HG02973 (cell line): ENCODE measurements around the gene APP.

Source experiments
- ATAC-seq: cut with Tn5 transposase; IDR thresholded peaks from one replicate; pipeline ENCODE4 v1.9.1; 2021; ENCODE audit warnings: moderate library complexity; ENCODE audit not compliant: unreplicated experiment

Gene APP

GRCh38 chr21:26170471-26171257 is at the start of gene APP:
APP (minus strand) TSS chr21:26170770; CDS start chr21:26170620, 150 bp downstream.
- peak; percentile 72 for ATAC-seq

DNA sequence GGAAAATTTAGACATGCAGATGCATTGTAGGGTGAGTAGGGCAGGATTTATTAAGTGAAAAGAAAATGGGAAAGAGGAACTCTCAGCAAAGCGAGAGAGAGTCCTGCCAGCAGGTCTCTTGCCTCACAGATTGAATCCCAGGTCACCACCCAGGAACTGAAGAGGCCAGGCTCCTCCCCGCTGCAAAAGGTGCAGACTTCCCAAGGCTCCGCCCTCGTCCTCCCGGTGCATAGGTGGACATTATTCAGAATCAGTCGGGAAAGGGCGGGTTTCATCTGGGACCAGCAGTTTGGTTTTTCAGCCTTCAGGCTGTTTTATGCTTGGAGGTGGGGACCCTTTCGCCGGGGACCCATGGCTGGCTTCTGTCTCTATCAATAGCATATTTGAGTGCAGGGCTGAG is 41.6 kb upstream of the APP start:
- ATAC-seq, result no peak

DNA sequence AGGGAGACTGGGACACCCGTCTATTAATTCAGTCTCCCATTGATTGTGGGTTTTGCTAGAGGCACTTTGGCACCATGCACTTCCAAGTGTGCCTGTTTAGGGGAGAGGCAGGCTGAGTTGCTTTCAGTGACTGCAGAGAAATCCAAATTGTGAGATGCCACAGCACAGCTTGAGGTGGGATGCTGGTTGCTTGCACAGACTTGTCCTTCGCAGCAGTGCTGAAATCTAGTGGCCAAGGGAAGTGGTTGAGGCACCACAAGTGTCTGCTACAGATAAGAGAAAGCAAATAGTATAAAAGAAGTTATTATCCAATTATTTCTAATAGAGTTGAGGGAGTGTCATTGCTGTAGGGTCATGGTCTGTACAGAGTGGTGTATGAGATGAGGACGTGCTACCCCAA is 40.0 kb upstream of the APP start:
- ATAC-seq, result no peak

DNA sequence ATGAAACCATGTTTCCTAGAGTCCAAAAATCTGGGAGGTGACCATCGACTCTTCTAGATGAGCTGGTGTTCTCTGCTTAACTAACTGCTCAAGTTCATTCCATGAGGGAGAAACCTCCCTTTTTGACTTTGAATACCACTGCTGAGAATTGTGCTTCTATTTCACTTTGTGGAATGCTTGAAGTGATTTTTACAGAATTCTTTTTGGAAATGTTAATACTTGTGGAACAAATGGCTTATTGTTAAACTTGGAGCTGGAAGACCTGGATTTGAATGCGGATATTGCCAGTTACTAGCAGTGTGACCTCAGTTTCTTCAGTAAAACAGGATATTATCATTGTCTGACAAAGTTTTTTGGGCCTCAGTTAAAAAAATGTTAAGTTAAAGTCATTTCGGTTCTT is 36.5 kb upstream of the APP start:
- no peak for ATAC-seq

DNA sequence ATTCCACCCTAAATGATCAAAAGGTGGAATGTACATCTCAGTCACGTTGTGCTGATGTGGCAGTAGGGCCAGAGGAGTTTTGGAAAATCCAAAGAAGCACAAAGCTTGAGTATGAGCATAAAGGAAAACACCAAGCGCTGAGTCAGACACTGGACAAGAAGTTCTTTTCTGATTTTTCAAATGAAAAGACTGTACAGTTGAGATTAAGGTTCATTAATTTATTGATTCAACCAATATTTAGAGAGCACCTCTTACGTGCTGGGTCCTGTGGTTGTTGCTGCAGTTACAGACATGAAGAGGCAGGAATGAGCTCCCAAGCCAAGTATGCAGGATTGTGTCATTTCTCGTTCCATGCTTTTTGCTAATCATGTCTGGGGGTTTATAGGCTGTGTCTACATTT is 28.9 kb upstream of the APP start:
- no peak for ATAC-seq

DNA sequence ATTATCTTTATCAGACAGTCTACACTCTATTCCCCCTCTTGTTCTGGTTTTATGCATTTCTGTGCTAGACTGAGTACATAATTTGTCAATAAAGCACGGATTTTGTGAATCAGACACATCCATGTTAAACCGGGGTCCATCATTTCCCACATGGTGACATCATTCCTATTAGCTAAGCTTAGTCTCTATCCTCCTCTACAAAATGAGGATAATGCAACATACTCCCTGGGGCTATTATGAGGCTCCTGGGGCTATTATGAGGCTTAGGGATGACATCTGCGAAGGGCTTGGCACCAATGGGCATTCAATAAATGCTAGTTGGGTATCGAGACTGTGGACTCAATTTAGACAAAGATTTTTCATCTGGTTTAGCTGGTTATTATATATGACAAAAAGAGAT is 25.1 kb upstream of the APP start:
- no peak for ATAC-seq

GRCh38 chr21:26194811-26195251 is 24.3 kb upstream of the APP start:
- no peak for ATAC-seq

- no peak for ATAC-seq
These were observed 23.8 kb upstream of the APP start for GRCh38 chr21:26194326-26194725.

- no peak for ATAC-seq
These were observed 21.0 kb upstream of the APP start for GRCh38 chr21:26191609-26192008.

GRCh38 chr21:26188422-26188821 is 17.9 kb upstream of the APP start:
- no peak for ATAC-seq

DNA sequence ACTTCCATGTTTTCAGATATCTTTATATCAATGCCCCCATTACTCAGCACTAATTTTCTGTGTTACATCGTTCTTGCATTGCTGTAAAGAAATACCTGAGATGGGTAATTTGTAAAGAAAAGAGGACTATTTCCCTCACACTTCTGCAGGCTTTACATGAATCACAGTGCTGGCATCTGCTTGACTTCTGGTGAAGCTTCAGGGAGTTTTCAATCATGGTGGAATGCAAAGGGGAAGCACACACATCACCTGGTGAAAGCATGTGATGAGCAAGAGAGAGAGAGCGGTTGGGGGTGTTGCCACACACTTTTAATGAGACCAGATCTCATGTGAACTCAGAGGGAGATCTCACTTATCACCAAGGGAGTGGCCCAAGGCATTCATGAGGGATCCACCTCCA is 14.9 kb upstream of the APP start:
- ATAC-seq, result no peak

- no peak for ATAC-seq
These were observed 14.5 kb upstream of the APP start for GRCh38 chr21:26185021-26185420.

- ATAC-seq, result no peak
These were observed 8.9 kb upstream of the APP start for GRCh38 chr21:26179501-26179900.

DNA sequence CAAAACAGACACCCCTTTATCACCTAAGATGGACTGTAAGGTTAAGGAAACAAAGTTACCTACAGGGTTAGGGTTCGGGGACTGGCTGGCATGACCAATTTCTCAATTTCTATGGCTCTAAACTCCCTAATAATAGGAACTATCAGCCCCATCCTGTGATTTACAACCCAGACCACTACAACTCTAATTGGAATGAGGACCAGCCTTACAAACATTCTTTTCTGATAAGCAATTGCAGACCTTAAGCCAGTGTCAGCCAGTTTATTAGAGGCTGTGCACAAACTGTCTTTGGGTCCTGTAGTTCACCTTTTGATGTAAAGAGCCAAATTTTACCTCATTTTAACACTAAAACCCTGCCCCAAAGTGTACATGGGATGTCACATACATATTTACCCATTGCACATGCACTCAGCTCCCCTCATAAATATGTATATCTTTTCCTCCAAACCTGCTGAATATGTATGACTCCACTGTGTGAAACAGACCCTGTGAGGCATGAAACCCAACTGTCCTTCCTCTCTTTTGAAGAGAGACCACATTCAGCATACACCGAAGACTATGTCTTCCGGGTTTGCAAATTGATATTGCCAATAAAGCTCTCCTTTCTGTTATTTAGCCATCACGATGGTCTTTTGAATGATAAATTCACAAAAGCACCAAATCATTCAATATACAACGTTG is 7.3 kb upstream of the APP start:
- no peak for ATAC-seq

DNA sequence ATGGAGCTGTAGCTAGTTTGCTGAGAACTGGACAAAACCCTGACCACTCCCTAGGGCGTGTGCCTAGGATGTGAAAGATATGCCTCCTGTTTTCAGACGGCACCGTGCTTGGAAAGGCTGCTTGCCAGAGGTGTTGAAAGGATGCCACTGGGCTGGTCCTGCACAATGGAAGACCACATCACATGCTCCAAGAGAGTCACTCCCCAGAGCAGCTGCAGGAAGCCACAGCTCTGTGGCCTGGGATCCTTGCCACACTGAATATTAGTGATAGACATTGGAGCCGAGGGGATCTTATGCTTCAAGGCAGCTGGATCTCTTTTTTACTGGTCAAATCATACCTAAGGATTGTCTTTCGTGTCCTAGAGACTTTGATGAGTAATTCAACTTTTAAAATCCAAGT is 6.6 kb upstream of the APP start:
- no peak for ATAC-seq

GRCh38 chr21:26171258-26172100 is 909 bp upstream of the APP start:
- ATAC-seq, result no peak

DNA sequence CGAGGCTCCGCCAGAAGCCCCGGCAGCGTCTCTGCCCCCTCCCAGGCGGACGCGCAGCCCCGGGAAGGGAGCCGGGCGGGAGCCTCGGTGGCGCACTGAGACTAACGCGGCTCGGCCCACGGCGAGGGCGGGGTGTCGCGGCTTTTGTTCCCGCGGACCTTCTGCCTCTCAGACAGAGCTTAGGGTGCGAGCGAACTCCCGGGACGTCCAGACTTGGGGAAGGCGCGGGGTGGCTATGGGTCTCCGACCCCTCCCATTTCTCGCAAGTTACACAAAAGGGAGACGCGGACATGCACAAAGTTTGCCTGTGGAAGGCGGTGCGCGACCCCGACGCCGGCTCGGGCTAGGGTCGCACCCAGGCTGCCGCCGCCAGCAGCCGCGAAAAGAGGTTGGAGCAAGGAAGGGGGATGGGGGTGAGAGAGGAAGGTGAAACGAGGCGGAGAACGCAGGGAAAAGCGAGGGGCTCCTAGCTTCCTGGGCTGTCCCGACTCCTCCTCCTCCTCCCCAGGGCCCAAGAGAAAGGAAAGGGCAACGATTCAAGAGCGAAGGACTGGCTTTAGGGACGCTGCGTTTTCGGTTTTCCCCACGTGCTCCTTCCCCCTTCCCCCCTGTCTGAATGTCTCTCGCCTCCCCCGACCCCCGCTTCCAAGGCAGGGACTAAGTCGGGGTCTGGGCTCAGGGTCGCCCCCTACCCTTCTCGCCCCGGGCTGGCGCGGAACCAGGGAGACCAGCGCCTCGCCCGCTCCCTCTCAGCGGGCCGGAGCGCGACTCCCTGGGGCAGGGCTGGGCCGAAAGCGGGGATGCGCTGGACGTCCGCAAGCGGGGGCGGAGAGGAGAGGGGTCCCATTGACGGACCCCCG is 729 bp downstream of the APP start:
- ATAC-seq, result peak; percentile 42

DNA sequence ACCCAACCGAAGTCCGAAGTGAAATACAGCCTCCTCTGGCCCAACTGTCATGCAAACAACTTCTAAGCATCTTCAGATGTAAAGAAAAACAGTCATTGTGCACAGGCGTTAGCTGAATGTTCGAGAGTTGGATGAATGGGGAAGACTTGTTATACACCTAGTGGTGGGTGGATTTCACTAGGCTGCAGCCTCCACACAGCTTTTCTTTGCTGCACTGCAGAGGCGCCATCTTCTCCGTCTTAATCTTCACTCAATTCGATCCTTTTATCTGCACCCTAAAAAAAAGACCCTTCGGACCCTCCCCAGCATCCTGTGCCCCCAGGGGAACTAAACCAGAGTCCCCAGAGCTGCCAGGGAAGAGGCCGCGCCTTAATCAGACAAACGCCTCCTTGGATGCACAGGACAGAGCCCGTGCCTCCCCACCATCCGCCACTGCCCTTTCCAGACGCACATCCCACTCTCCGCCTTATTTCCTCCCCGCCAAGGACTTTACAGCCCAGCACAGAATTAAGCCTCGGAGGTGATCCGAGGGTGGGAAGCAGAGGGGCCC is 1.4 kb downstream of the APP start:
- peak; percentile 60 for ATAC-seq

DNA sequence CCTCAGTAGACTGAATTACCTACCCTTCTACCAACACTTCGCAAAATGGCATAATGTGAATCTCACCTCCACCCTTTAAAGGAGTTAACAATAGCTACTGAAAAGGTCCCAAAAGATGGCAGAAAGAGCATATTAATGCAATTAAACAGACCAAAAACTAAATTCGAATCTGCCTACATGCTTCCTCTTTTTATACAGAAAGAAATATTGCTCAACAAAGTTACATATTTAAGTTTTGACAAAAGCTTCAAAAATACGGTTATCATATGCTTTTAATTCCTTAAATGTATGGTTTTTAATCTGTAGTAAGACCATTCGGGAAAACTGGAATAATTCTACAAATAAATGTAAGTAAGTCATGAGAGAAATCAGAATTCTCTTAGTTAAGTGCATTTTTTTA is 2.2 kb downstream of the APP start:
- ATAC-seq, result no peak

GRCh38 chr21:26167593-26167992 is 3.0 kb downstream of the APP start:
- ATAC-seq, result no peak
